Lower lobe of right lung (tissue), 2 donors: ENCODE data around the gene ANKRD16. TPM values are rescaled to one million over a fixed set of nuclear protein-coding genes. Genes with fewer than 3 reads are reported as not detected.

Source experiments
- ATAC-seq, 2 donors: fragments of 200-7000 bp; cut with Tn5 transposase; one replicate each; pipeline ENCODE4 v1.9.1; 2020 to 2022; ENCODE audit warnings: mild to moderate bottlenecking in 2 of 2, moderate library complexity in 2 of 2
- DNase-seq: peaks from one replicate; pipeline ENCODE4 v3.0.0-alpha.2; 2020
- H3K27ac ChIP-seq: fragments of 200-600 bp; one replicate; pipeline ENCODE4 v1.8.0; 2022
- H3K27me3 ChIP-seq: fragments of 200-600 bp; one replicate; pipeline ENCODE4 v1.8.0; 2022; ENCODE audit warnings: low read depth
- H3K36me3 ChIP-seq: fragments of 200-600 bp; one replicate; pipeline ENCODE4 v1.8.0; 2022; ENCODE audit warnings: mild to moderate bottlenecking
- H3K4me1 ChIP-seq: fragments of 200-600 bp; one replicate; pipeline ENCODE4 v1.8.0; 2022
- H3K4me3 ChIP-seq: fragments of 200-600 bp; one replicate; pipeline ENCODE4 v1.8.0; 2022; ENCODE audit warnings: mild to moderate bottlenecking
- H3K9me3 ChIP-seq: fragments of 200-600 bp; one replicate; pipeline ENCODE4 v1.8.0; 2022
- intact Hi-C: fragments of 100-400 bp; cut with DNase I; formaldehyde crosslinking; loops from one replicate; pipeline ENCODE4 v1.11.0; 2022
- total RNA-seq: library from RNA; stranded (reverse); fragmentation: NEBNext Ultra II Directional; extraction: Animal tissue kit (Norgen Biotek cat#: 25700); gene quantifications from one replicate; pipeline ENCODE4 v1.2.1, GENCODE V29; 2021
- TF ChIP-seq, protein P1 (sequence below): fragments of 200-600 bp; IDR thresholded peaks from one replicate; pipeline ENCODE4 v1.8.0; 2022; ENCODE audit warnings: antibody characterized with exemption, mild to moderate bottlenecking
- donor health status: DM: no; HTN: yes; CAD: no; lungs with severe emphysema.

Gene ANKRD16
- total RNA-seq, 1 donor from 2014 or later, result 5.6 TPM

DNA sequence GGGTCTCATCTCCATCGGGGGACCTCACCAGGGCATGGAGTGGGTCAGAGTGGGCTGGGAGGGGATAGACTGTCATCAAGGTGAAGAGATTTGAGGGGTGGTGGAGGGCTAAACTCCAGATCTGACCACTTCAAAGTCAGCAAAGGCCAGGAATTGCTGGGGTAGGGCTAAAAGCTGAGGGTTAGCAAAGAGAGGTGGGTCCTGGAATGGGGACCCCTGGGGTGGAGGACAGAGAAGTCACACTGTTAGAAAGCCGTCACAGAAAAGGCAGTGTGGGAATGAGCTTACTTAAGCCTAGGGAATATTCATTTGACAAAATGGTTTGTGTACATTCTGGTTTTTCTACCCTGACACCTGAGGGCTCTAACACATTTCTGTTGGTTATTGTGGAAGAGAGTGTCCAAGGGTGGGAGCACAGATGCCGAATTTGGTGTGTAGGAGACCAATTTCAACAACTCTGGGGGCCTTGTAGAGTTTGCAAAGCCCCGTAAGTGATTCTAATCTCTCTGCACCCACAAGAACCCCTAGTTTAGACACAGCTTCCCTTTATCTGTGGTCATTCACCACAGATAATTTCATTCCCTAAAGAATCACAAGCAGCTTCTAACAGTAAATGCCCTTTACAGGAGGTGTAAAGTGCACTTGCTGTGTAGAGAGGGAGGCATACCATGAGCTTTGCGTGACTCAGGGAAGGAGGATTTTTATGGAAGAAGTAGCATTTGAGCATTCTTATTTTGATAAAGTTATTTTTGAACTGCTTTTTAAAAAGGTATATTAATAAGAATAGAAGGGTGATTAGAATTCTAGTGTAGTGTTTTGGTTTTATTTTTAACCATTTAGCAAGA is 6.7 kb upstream of the ANKRD16 start:
- TF ChIP-seq, protein P1, sequence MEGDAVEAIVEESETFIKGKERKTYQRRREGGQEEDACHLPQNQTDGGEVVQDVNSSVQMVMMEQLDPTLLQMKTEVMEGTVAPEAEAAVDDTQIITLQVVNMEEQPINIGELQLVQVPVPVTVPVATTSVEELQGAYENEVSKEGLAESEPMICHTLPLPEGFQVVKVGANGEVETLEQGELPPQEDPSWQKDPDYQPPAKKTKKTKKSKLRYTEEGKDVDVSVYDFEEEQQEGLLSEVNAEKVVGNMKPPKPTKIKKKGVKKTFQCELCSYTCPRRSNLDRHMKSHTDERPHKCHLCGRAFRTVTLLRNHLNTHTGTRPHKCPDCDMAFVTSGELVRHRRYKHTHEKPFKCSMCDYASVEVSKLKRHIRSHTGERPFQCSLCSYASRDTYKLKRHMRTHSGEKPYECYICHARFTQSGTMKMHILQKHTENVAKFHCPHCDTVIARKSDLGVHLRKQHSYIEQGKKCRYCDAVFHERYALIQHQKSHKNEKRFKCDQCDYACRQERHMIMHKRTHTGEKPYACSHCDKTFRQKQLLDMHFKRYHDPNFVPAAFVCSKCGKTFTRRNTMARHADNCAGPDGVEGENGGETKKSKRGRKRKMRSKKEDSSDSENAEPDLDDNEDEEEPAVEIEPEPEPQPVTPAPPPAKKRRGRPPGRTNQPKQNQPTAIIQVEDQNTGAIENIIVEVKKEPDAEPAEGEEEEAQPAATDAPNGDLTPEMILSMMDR, result no peak
- ATAC-seq (no peak), DNase-seq (no peak)
- Histone ChIP-seq H3K36me3 (peaks cover 25% of the 10 kb centered on the region), H3K27ac (no peak overlapping the region), H3K9me3 (no peaks in the 10 kb centered on the region), H3K27me3 (no peaks in the 10 kb centered on the region), H3K4me1 (peaks cover 27% of the 10 kb centered on the region), H3K4me3 (no peak overlapping the region)
- intact Hi-C loops, result no loop called here

DNA sequence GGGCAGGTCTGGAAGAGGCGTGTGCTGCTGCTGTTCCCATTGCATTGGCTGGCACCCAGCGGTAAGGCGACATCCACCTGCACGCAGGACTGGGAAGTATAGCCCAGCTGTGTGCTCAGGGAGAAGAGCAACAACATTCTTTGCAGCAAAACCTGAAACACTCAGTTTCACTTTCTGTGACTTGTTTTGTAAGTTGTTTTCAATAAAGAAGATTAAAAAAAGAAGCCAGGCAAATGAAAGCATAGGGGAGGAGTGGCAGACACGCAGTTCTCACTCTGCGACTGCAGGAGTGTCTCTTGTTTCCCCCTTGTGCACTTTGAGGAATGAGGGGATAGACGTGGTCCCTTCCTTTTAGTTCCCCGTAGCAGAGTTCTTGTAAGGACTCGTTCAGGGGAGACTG is 6.1 kb upstream of the ANKRD16 start:
- no peak for DNase-seq
- intact Hi-C loops, result no loop called here
- H3K4me1 ChIP-seq, result peaks cover 34% of the 10 kb centered on the region
- H3K27ac ChIP-seq, result no peak overlapping the region
- no peak for ATAC-seq
- no peaks in the 10 kb centered on the region for H3K27me3 ChIP-seq
- H3K4me3 ChIP-seq, result no peak overlapping the region
- no peaks in the 10 kb centered on the region for H3K9me3 ChIP-seq
- TF ChIP-seq, protein P1, result no peak
- H3K36me3 ChIP-seq, result peaks cover 25% of the 10 kb centered on the region

DNA sequence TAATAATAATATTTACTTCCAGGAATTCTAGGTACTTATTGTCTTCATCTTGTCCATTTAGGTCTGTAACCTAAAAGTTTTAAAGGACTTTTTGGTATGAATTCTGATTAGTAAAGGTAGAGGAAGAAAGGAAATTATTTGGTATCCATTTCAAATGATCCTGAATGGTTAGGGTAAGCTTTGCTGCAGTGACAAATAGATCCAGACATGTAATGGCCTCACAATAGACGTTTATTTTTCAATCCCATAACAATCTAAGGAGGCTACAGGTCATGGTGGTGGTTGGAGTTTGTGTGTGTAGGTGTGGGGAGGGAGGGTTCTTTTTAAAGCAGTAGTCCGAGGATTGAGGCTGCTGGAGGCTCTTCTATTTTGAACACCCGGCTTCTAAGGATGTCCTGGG is 5.7 kb upstream of the ANKRD16 start:
- ATAC-seq (no peak), DNase-seq (no peak)
- Histone ChIP-seq H3K36me3 (peaks cover 25% of the 10 kb centered on the region), H3K4me3 (no peak overlapping the region), H3K27me3 (no peaks in the 10 kb centered on the region), H3K4me1 (peaks cover 37% of the 10 kb centered on the region), H3K9me3 (no peaks in the 10 kb centered on the region), H3K27ac (no peak overlapping the region)
- intact Hi-C loops, result no loop called here
- TF ChIP-seq, protein P1, result no peak

DNA sequence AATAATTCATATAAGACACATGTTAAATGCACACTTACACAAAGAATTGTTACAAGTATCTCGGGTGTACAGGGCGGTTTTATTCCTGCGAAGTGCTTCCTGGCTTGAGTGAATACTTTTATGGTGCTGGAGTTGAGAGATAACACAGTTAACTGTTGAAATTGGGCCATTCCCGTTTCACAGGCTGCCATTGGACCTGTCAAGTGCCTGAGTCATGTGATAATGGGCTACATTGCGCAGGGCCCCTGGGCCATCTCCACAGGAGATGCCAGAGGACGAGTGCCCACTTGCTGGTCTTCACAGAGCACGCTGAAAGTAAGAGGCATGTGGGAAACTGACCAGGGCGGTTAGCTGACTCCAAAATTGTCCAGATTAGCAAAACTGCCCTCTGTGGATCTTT is 5.2 kb upstream of the ANKRD16 start:
- ATAC-seq (no peak), DNase-seq (no peak)
- Histone ChIP-seq H3K4me3 (no peak overlapping the region), H3K27ac (no peak overlapping the region), H3K9me3 (no peaks in the 10 kb centered on the region), H3K36me3 (peaks cover 25% of the 10 kb centered on the region), H3K27me3 (no peaks in the 10 kb centered on the region), H3K4me1 (peaks cover 37% of the 10 kb centered on the region)
- intact Hi-C loops, result no loop called here
- TF ChIP-seq, protein P1, result no peak

DNA sequence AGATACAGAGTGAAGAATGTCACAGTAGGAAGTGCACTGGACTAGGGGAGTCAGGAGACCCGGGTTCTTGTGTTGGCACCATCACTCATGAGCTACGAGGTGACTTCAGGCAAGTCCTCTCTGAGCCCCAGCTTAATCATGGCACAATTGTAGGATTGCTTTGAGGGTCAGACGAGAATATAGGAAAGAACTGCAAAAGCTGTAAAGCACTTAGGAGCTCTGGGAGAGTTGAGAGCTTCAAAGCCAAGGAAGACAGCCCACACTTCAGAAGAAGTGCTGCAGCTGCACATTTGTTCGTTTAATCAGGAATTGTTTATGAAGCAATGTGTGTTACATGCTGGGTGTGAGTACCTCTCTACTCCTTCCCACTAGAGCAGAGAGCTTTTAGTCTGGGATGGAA is 4.7 kb upstream of the ANKRD16 start:
- peaks cover 25% of the 10 kb centered on the region for H3K36me3 ChIP-seq
- no peaks in the 10 kb centered on the region for H3K27me3 ChIP-seq
- ATAC-seq, result no peak
- no peak overlapping the region for H3K4me3 ChIP-seq
- peaks cover 37% of the 10 kb centered on the region for H3K4me1 ChIP-seq
- no peak for DNase-seq
- intact Hi-C loops, result no loop called here
- TF ChIP-seq, protein P1, result no peak
- no peak overlapping the region for H3K27ac ChIP-seq
- H3K9me3 ChIP-seq, result no peaks in the 10 kb centered on the region
